ENCODE measurements around the gene RNF31.

RNF31 gene

GRCh38 chr14:24132061-24132685, 15.1 kb upstream of the RNF31 start:
- Histone ChIP-seq H3K14ac (ENCODE audit: low read length) (no peak overlapping the region), H3K23ac (ENCODE audit: low read depth, low read length, poor library complexity) (peak overlapping the region; percentile 10), H3K4me3 (ENCODE audit: low read length in 2 of 2) (no peak overlapping the region), H2BK15ac (ENCODE audit: low read length) (peak overlapping the region; percentile 98), H3K27ac (replicated peaks; ENCODE audit: low read length) (no peak overlapping the region), H3K18ac (ENCODE audit: low read length) (no peak overlapping the region), H3K79me1 (ENCODE audit: low read depth, low read length) (no peaks in the 10 kb centered on the region), H3K4me1 (ENCODE audit: control insufficient read depth in 2 of 2, insufficient read depth in 1 of 2, low read depth in 1 of 2, low read length in 2 of 2) (peaks cover 9 to 10% of the 10 kb centered on the region in 2 donors), H2AK5ac (ENCODE audit: low read depth, low read length) (peak overlapping the region; percentile 46), H3K4ac (ENCODE audit: low read length) (no peak overlapping the region), H3K9ac (ENCODE audit: low read depth, low read length, poor library complexity) (no peak overlapping the region), H4K91ac (ENCODE audit: low read depth, low read length, poor library complexity) (no peak overlapping the region), H3K27me3 (ENCODE audit: control insufficient read depth in 3 of 3, insufficient read depth in 3 of 3, low read depth in 1 of 3, low read length in 3 of 3) (no peaks in the 10 kb centered on the region), H3K9me3 (replicated peaks in 1 of 2; ENCODE audit: control insufficient read depth in 2 of 2, insufficient read depth in 1 of 2, low read depth in 1 of 2, low read length in 2 of 2) (no peaks in the 10 kb centered on the region), H4K8ac (ENCODE audit: low read depth, low read length) (peak overlapping the region; percentile 72), H2BK12ac (ENCODE audit: low read length) (peak overlapping the region; percentile 49), H2BK5ac (ENCODE audit: low read length) (no peak overlapping the region), H2BK120ac (ENCODE audit: low read depth, low read length) (no peak overlapping the region), H3K36me3 (replicated peaks in 1 of 2; ENCODE audit: control insufficient read depth in 2 of 2, insufficient read depth in 2 of 2, low read length in 2 of 2) (peaks cover 0 to 2% of the 10 kb centered on the region in 2 donors), H3K4me2 (ENCODE audit: insufficient read depth, low read length, poor library complexity, severe bottlenecking) (no peak overlapping the region), H2AFZ (ENCODE audit: low read length) (no peak overlapping the region)
- DNase-seq (ENCODE audit: low spot score), result no peak
- WGBS, 2 donors (ENCODE audit: extremely low coverage in 2 of 2, insufficient read length in 2 of 2, insufficient replicate concordance in 1 of 2), result no CpG with 5 or more reads among the region's 24 CpGs

GRCh38 chr14:24132976-24133375, 14.3 kb upstream of the RNF31 start:
- Histone ChIP-seq H3K79me1 (ENCODE audit: low read depth, low read length) (no peaks in the 10 kb centered on the region), H3K27ac (replicated peaks; ENCODE audit: low read length) (no peak overlapping the region), H2AFZ (ENCODE audit: low read length) (no peak overlapping the region), H3K23ac (ENCODE audit: low read depth, low read length, poor library complexity) (no peak overlapping the region), H2BK12ac (ENCODE audit: low read length) (no peak overlapping the region), H3K36me3 (replicated peaks in 1 of 2; ENCODE audit: control insufficient read depth in 2 of 2, insufficient read depth in 2 of 2, low read length in 2 of 2) (peaks cover 5 to 10% of the 10 kb centered on the region in 2 donors), H3K4me1 (ENCODE audit: control insufficient read depth in 2 of 2, insufficient read depth in 1 of 2, low read depth in 1 of 2, low read length in 2 of 2) (peaks cover 9 to 10% of the 10 kb centered on the region in 2 donors), H2AK5ac (ENCODE audit: low read depth, low read length) (no peak overlapping the region), H4K91ac (ENCODE audit: low read depth, low read length, poor library complexity) (no peak overlapping the region), H3K14ac (ENCODE audit: low read length) (no peak overlapping the region), H3K4ac (ENCODE audit: low read length) (no peak overlapping the region), H2BK120ac (ENCODE audit: low read depth, low read length) (no peak overlapping the region), H4K8ac (ENCODE audit: low read depth, low read length) (no peak overlapping the region), H3K27me3 (ENCODE audit: control insufficient read depth in 3 of 3, insufficient read depth in 3 of 3, low read depth in 1 of 3, low read length in 3 of 3) (no peaks in the 10 kb centered on the region), H2BK15ac (ENCODE audit: low read length) (no peak overlapping the region), H3K4me2 (ENCODE audit: insufficient read depth, low read length, poor library complexity, severe bottlenecking) (no peak overlapping the region), H3K4me3 (ENCODE audit: low read length in 2 of 2) (no peak overlapping the region), H2BK5ac (ENCODE audit: low read length) (no peak overlapping the region), H3K9me3 (replicated peaks in 1 of 2; ENCODE audit: control insufficient read depth in 2 of 2, insufficient read depth in 1 of 2, low read depth in 1 of 2, low read length in 2 of 2) (no peaks in the 10 kb centered on the region), H3K18ac (ENCODE audit: low read length) (no peak overlapping the region), H3K9ac (ENCODE audit: low read depth, low read length, poor library complexity) (no peak overlapping the region)
- WGBS, 2 donors (ENCODE audit: extremely low coverage in 2 of 2, insufficient read length in 2 of 2, insufficient replicate concordance in 1 of 2), result no CpG with 5 or more reads among the region's 2 CpGs
- no peak for DNase-seq (ENCODE audit: low spot score)

- Histone ChIP-seq H3K27me3 (ENCODE audit: control insufficient read depth in 3 of 3, insufficient read depth in 3 of 3, low read depth in 1 of 3, low read length in 3 of 3) (no peaks in the 10 kb centered on the region), H3K4ac (ENCODE audit: low read length) (no peak overlapping the region), H2BK12ac (ENCODE audit: low read length) (no peak overlapping the region), H2AFZ (ENCODE audit: low read length) (no peak overlapping the region), H3K4me3 (ENCODE audit: low read length in 2 of 2) (no peak overlapping the region), H2BK5ac (ENCODE audit: low read length) (no peak overlapping the region), H2AK5ac (ENCODE audit: low read depth, low read length) (no peak overlapping the region), H3K23ac (ENCODE audit: low read depth, low read length, poor library complexity) (no peak overlapping the region), H2BK120ac (ENCODE audit: low read depth, low read length) (no peak overlapping the region), H2BK15ac (ENCODE audit: low read length) (no peak overlapping the region), H3K36me3 (replicated peaks in 1 of 2; ENCODE audit: control insufficient read depth in 2 of 2, insufficient read depth in 2 of 2, low read length in 2 of 2) (peaks cover 12 to 18% of the 10 kb centered on the region in 2 donors), H3K4me1 (ENCODE audit: control insufficient read depth in 2 of 2, insufficient read depth in 1 of 2, low read depth in 1 of 2, low read length in 2 of 2) (peaks cover 9 to 10% of the 10 kb centered on the region in 2 donors), H3K9me3 (replicated peaks in 1 of 2; ENCODE audit: control insufficient read depth in 2 of 2, insufficient read depth in 1 of 2, low read depth in 1 of 2, low read length in 2 of 2) (no peaks in the 10 kb centered on the region), H3K4me2 (ENCODE audit: insufficient read depth, low read length, poor library complexity, severe bottlenecking) (no peak overlapping the region), H3K18ac (ENCODE audit: low read length) (no peak overlapping the region), H3K14ac (ENCODE audit: low read length) (no peak overlapping the region), H4K8ac (ENCODE audit: low read depth, low read length) (no peak overlapping the region), H3K9ac (ENCODE audit: low read depth, low read length, poor library complexity) (no peak overlapping the region), H3K27ac (replicated peaks; ENCODE audit: low read length) (no peak overlapping the region), H3K79me1 (ENCODE audit: low read depth, low read length) (no peaks in the 10 kb centered on the region), H4K91ac (ENCODE audit: low read depth, low read length, poor library complexity) (no peak overlapping the region)
- WGBS, 2 donors (ENCODE audit: extremely low coverage in 2 of 2, insufficient read length in 2 of 2, insufficient replicate concordance in 1 of 2), result no CpG with 5 or more reads among the region's 1 CpG
- no peak for DNase-seq (ENCODE audit: low spot score)
Measured at GRCh38 chr14:24133735-24134134, 13.6 kb upstream of the RNF31 start.

GRCh38 chr14:24135584-24135833, 11.8 kb upstream of the RNF31 start:
- Histone ChIP-seq H3K9me3 (replicated peaks in 1 of 2; ENCODE audit: control insufficient read depth in 2 of 2, insufficient read depth in 1 of 2, low read depth in 1 of 2, low read length in 2 of 2) (no peaks in the 10 kb centered on the region), H3K4me1 (ENCODE audit: control insufficient read depth in 2 of 2, insufficient read depth in 1 of 2, low read depth in 1 of 2, low read length in 2 of 2) (peaks cover 11 to 12% of the 10 kb centered on the region in 2 donors), H3K79me1 (ENCODE audit: low read depth, low read length) (no peaks in the 10 kb centered on the region), H3K27ac (replicated peaks; ENCODE audit: low read length) (no peak overlapping the region), H2AFZ (ENCODE audit: low read length) (peak overlapping the region; percentile 95), H2BK120ac (ENCODE audit: low read depth, low read length) (no peak overlapping the region), H3K4me2 (ENCODE audit: insufficient read depth, low read length, poor library complexity, severe bottlenecking) (peak overlapping the region; percentile 81), H2BK15ac (ENCODE audit: low read length) (peak overlapping the region; percentile 77), H2BK5ac (ENCODE audit: low read length) (no peak overlapping the region), H3K36me3 (replicated peaks in 1 of 2; ENCODE audit: control insufficient read depth in 2 of 2, insufficient read depth in 2 of 2, low read length in 2 of 2) (peaks cover 19 to 32% of the 10 kb centered on the region in 2 donors), H4K91ac (ENCODE audit: low read depth, low read length, poor library complexity) (peak overlapping the region; percentile 90), H3K4ac (ENCODE audit: low read length) (no peak overlapping the region), H3K23ac (ENCODE audit: low read depth, low read length, poor library complexity) (peak overlapping the region; percentile 75), H3K14ac (ENCODE audit: low read length) (no peak overlapping the region), H3K9ac (ENCODE audit: low read depth, low read length, poor library complexity) (no peak overlapping the region), H3K27me3 (ENCODE audit: control insufficient read depth in 3 of 3, insufficient read depth in 3 of 3, low read depth in 1 of 3, low read length in 3 of 3) (no peaks in the 10 kb centered on the region), H3K4me3 (ENCODE audit: low read length in 2 of 2) (peak overlapping the region; percentile 80 to 87), H3K18ac (ENCODE audit: low read length) (peak overlapping the region; percentile 0), H4K8ac (ENCODE audit: low read depth, low read length) (peak overlapping the region; percentile 93), H2BK12ac (ENCODE audit: low read length) (no peak overlapping the region), H2AK5ac (ENCODE audit: low read depth, low read length) (no peak overlapping the region)
- DNase-seq (ENCODE audit: low spot score), result no peak
- no CpG with 5 or more reads among the region's 9 CpGs for WGBS, 2 donors (ENCODE audit: extremely low coverage in 2 of 2, insufficient read length in 2 of 2, insufficient replicate concordance in 1 of 2)

Data from neuronal stem cell (in vitro differentiated cells).